Measurements from ENCODE around the gene ICAM4.

GRCh38 chr19:10252707-10253106, 34.0 kb upstream of the ICAM4 start:
- no peak for TF ChIP-seq EZH2 (optimal IDR thresholded peaks at IDR 0.05; ENCODE audit: low read depth, low read length)
- no peak for TF ChIP-seq CTCF (IDR thresholded peaks at IDR 0.05; ENCODE audit: low read length)
- TF ChIP-seq EZH2phosphoT487 (IDR thresholded peaks at IDR 0.05; ENCODE audit: low read length): no peak

Measured in MM.1S (cell line).